ENCODE results near the gene NANOS3. TPM values are rescaled to one million over a fixed set of nuclear protein-coding genes. Genes with fewer than 3 reads are reported as not detected.

NANOS3 gene
- total and polyA plus RNA-seq, 2 of the 13 experiments (the other 11 are each of a cell fraction or from before 2014, with no cell fraction given) = 0.21 TPM; not detected in 1

DNA sequence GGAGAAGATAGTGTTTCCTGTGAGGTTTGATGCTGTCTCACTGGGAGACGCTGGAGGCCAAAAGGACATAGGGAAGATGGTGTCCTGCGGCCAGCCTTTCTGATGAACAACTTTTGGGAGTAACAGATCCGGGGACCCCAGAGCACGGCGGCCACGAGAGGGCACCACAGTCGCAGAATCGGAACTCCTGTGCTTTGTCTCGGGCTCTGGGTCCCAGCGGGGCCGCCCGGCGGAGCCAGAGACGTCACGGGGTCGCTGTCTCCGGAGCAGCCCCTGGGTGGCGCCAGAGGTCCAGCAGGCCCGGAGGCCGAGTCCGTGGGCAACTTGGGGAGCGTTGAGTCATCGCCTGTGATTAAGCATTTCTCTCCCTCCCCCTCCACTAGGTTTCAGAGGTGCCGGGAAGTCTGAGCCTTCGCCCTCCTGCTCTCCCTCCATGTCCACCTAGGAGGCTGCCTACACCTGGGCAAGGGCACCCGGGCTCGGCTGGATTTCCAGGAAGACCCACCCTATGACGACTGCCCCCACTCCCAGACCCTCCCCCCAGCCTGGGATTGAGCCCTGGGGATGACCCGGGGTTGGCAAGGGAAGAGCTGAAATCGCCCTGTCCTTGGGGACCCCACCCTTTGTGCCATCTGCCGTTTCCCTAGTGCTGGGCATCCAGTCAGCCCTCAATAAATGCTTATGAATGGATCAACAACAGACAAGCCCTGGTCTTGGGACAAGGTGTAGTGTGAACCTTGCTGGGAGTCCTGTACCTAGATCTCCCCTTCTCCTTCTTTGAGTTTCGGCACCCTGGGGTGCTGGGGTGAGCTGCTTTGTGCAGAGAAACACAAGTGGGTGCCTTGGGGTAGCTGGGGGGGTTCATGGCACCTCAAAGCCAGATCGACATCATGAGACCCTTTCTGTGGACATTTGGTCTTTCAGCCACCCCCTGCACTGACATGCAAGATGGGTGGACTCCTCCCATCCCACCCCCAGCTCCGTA lies 3.4 kb downstream of the NANOS3 start (continued):
- TF ChIP-seq, protein P1, sequence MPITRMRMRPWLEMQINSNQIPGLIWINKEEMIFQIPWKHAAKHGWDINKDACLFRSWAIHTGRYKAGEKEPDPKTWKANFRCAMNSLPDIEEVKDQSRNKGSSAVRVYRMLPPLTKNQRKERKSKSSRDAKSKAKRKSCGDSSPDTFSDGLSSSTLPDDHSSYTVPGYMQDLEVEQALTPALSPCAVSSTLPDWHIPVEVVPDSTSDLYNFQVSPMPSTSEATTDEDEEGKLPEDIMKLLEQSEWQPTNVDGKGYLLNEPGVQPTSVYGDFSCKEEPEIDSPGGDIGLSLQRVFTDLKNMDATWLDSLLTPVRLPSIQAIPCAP (CRISPR knock-in tag; IDR thresholded peaks at IDR 0.05; ENCODE audit: low read depth) = no peak
- no peak for TF ChIP-seq AGO2 (optimal IDR thresholded peaks at IDR 0.05; ENCODE audit: low read depth, low read length)
- TF ChIP-seq, protein P2, sequence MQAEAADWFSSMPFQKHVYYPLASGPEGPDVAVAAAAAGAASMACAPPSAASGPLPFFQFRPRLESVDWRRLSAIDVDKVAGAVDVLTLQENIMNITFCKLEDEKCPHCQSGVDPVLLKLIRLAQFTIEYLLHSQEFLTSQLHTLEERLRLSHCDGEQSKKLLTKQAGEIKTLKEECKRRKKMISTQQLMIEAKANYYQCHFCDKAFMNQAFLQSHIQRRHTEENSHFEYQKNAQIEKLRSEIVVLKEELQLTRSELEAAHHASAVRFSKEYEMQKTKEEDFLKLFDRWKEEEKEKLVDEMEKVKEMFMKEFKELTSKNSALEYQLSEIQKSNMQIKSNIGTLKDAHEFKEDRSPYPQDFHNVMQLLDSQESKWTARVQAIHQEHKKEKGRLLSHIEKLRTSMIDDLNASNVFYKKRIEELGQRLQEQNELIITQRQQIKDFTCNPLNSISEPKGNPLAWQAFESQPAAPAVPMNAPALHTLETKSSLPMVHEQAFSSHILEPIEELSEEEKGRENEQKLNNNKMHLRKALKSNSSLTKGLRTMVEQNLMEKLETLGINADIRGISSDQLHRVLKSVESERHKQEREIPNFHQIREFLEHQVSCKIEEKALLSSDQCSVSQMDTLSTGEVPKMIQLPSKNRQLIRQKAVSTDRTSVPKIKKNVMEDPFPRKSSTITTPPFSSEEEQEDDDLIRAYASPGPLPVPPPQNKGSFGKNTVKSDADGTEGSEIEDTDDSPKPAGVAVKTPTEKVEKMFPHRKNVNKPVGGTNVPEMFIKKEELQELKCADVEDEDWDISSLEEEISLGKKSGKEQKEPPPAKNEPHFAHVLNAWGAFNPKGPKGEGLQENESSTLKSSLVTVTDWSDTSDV (CRISPR knock-in tag; IDR thresholded peaks at IDR 0.05) = no peak
- no peak for TF ChIP-seq EZH2 (conservative IDR thresholded peaks at IDR 0.05; ENCODE audit: low read depth, low read length)
- TF ChIP-seq SALL1 (CRISPR knock-in tag; IDR thresholded peaks at IDR 0.05) = peak; percentile 77
- TF ChIP-seq, protein P3, sequence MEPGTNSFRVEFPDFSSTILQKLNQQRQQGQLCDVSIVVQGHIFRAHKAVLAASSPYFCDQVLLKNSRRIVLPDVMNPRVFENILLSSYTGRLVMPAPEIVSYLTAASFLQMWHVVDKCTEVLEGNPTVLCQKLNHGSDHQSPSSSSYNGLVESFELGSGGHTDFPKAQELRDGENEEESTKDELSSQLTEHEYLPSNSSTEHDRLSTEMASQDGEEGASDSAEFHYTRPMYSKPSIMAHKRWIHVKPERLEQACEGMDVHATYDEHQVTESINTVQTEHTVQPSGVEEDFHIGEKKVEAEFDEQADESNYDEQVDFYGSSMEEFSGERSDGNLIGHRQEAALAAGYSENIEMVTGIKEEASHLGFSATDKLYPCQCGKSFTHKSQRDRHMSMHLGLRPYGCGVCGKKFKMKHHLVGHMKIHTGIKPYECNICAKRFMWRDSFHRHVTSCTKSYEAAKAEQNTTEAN (CRISPR knock-in tag; conservative IDR thresholded peaks at IDR 0.05) = no peak
- TF ChIP-seq PHF21A (CRISPR knock-in tag; IDR thresholded peaks at IDR 0.05) = peak; percentile 45; the same call in 1 of the 2 replicates
- TF ChIP-seq, protein P4, sequence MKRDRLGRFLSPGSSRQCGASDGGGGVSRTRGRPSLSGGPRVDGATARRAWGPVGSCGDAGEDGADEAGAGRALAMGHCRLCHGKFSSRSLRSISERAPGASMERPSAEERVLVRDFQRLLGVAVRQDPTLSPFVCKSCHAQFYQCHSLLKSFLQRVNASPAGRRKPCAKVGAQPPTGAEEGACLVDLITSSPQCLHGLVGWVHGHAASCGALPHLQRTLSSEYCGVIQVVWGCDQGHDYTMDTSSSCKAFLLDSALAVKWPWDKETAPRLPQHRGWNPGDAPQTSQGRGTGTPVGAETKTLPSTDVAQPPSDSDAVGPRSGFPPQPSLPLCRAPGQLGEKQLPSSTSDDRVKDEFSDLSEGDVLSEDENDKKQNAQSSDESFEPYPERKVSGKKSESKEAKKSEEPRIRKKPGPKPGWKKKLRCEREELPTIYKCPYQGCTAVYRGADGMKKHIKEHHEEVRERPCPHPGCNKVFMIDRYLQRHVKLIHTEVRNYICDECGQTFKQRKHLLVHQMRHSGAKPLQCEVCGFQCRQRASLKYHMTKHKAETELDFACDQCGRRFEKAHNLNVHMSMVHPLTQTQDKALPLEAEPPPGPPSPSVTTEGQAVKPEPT (CRISPR knock-in tag; IDR thresholded peaks at IDR 0.05; ENCODE audit: low read depth) = peak; percentile 38; the same call in 1 of the 2 replicates
- no peak for TF ChIP-seq ZNF678 (CRISPR knock-in tag; IDR thresholded peaks at IDR 0.05)
- TF ChIP-seq RAD51 (IDR thresholded peaks at IDR 0.05; ENCODE audit: borderline replicate concordance) = no peak
- no peak for TF ChIP-seq ISX (CRISPR knock-in tag; conservative IDR thresholded peaks at IDR 0.05)
- TF ChIP-seq ZNF709 (CRISPR knock-in tag; IDR thresholded peaks at IDR 0.05) = no peak
- TF ChIP-seq, protein P5, sequence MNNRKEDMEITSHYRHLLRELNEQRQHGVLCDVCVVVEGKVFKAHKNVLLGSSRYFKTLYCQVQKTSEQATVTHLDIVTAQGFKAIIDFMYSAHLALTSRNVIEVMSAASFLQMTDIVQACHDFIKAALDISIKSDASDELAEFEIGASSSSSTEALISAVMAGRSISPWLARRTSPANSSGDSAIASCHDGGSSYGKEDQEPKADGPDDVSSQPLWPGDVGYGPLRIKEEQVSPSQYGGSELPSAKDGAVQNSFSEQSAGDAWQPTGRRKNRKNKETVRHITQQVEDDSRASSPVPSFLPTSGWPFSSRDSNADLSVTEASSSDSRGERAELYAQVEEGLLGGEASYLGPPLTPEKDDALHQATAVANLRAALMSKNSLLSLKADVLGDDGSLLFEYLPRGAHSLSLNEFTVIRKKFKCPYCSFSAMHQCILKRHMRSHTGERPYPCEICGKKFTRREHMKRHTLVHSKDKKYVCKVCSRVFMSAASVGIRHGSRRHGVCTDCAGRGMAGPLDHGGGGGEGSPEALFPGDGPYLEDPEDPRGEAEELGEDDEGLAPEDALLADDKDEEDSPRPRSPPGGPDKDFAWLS (CRISPR knock-in tag; IDR thresholded peaks at IDR 0.05; ENCODE audit: borderline replicate concordance) = no peak
- no peak for TF ChIP-seq ATRX (CRISPR knock-in tag; IDR thresholded peaks at IDR 0.05; ENCODE audit: borderline replicate concordance)
- TF ChIP-seq, protein P6, sequence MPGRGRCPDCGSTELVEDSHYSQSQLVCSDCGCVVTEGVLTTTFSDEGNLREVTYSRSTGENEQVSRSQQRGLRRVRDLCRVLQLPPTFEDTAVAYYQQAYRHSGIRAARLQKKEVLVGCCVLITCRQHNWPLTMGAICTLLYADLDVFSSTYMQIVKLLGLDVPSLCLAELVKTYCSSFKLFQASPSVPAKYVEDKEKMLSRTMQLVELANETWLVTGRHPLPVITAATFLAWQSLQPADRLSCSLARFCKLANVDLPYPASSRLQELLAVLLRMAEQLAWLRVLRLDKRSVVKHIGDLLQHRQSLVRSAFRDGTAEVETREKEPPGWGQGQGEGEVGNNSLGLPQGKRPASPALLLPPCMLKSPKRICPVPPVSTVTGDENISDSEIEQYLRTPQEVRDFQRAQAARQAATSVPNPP (CRISPR knock-in tag; IDR thresholded peaks at IDR 0.05) = peak; percentile 76; the same call in 1 of the 2 replicates
- TF ChIP-seq, protein P7, sequence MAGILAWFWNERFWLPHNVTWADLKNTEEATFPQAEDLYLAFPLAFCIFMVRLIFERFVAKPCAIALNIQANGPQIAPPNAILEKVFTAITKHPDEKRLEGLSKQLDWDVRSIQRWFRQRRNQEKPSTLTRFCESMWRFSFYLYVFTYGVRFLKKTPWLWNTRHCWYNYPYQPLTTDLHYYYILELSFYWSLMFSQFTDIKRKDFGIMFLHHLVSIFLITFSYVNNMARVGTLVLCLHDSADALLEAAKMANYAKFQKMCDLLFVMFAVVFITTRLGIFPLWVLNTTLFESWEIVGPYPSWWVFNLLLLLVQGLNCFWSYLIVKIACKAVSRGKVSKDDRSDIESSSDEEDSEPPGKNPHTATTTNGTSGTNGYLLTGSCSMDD (CRISPR knock-in tag; IDR thresholded peaks at IDR 0.05) = no peak

Data from HepG2 (cell line).